H9 (cell line): Measurements from ENCODE around the gene DLL4. TPM values are rescaled to one million over a fixed set of nuclear protein-coding genes. Genes with fewer than 3 reads are reported as not detected.

Experiments used
- DNase-seq: peaks from one replicate; pipeline ENCODE4 v3.0.0-alpha.2; 2017
- H2AFZ ChIP-seq: one replicate; pipeline ENCODE4 v1.6.1; 2013; ENCODE audit warnings: mild to moderate bottlenecking, low read length, control low read depth, moderate library complexity
- H2AK5ac ChIP-seq: 2 replicates; pipeline ENCODE4 v1.6.1; 2013; ENCODE audit warnings: low read length, control low read depth, mixed read lengths; ENCODE audit not compliant: insufficient read length
- H2BK120ac ChIP-seq: one replicate; pipeline ENCODE4 v1.6.1; 2013; ENCODE audit warnings: low read depth, mild to moderate bottlenecking, low read length, control low read depth, inconsistent platforms; ENCODE audit not compliant: poor library complexity, severe bottlenecking
- H2BK12ac ChIP-seq: 2 replicates; pipeline ENCODE4 v1.6.1; 2013; ENCODE audit warnings: low read length, control low read depth, mixed read lengths, low read depth; ENCODE audit not compliant: insufficient read length
- H2BK15ac ChIP-seq: 2 replicates; pipeline ENCODE4 v1.6.1; 2013; ENCODE audit warnings: low read depth, low read length, control low read depth
- H2BK20ac ChIP-seq: one replicate; pipeline ENCODE4 v1.6.1; 2013; ENCODE audit warnings: low read depth, mild to moderate bottlenecking, low read length, control low read depth, inconsistent platforms; ENCODE audit not compliant: poor library complexity, severe bottlenecking
- H2BK5ac ChIP-seq: 2 replicates; pipeline ENCODE4 v1.6.1; 2013; ENCODE audit warnings: low read length, control low read depth, mixed read lengths; ENCODE audit not compliant: insufficient read length
- H3K14ac ChIP-seq: 2 replicates; pipeline ENCODE4 v1.6.1; 2013; ENCODE audit warnings: low read length, control low read depth; ENCODE audit not compliant: insufficient read depth
- H3K18ac ChIP-seq: 2 replicates; pipeline ENCODE4 v1.6.1; 2013; ENCODE audit warnings: low read depth, mild to moderate bottlenecking, mixed read lengths, low read length, control low read depth; ENCODE audit not compliant: insufficient read length
- H3K23ac ChIP-seq: 2 replicates; pipeline ENCODE4 v1.6.1; 2013; ENCODE audit warnings: low read length, control low read depth, mixed read lengths, low read depth; ENCODE audit not compliant: insufficient read length
- H3K23me2 ChIP-seq: 2 replicates; pipeline ENCODE4 v1.6.1; 2013; ENCODE audit warnings: low read depth, mild to moderate bottlenecking, mixed read lengths, low read length, control low read depth; ENCODE audit not compliant: insufficient read length, poor library complexity, severe bottlenecking
- H3K27ac ChIP-seq: 2 replicates; pipeline ENCODE4 v1.5.1; 2013; ENCODE audit warnings: low read length, control low read depth, mixed read lengths, low read depth; ENCODE audit not compliant: insufficient read length
- H3K27me3 ChIP-seq: 2 replicates; pipeline ENCODE4 v1.6.1; 2013; ENCODE audit warnings: low read length, control low read depth, inconsistent platforms; ENCODE audit not compliant: insufficient read depth
- H3K4ac ChIP-seq: 2 replicates; pipeline ENCODE4 v1.6.1; 2013; ENCODE audit warnings: low read depth, mild to moderate bottlenecking, control low read depth, inconsistent platforms, low read length, moderate library complexity
- H3K4me1 ChIP-seq: 2 replicates; pipeline ENCODE4 v1.6.1; 2013; ENCODE audit warnings: low read length, control low read depth, inconsistent platforms; ENCODE audit not compliant: insufficient read depth
- H3K4me2 ChIP-seq: 2 replicates; pipeline ENCODE4 v1.6.1; 2013; ENCODE audit warnings: low read length, control low read depth, mixed read lengths; ENCODE audit not compliant: insufficient read length, insufficient read depth
- H3K56ac ChIP-seq: 2 replicates; pipeline ENCODE4 v1.6.1; 2013; ENCODE audit warnings: low read depth, mild to moderate bottlenecking, mixed read lengths, low read length, control low read depth; ENCODE audit not compliant: insufficient read length
- H3K79me1 ChIP-seq: 2 replicates; pipeline ENCODE4 v1.6.1; 2013; ENCODE audit warnings: low read depth, mild to moderate bottlenecking, moderate library complexity, low read length, control low read depth, inconsistent platforms; ENCODE audit not compliant: insufficient read depth, poor library complexity, severe bottlenecking
- H3K79me2 ChIP-seq: 2 replicates; pipeline ENCODE4 v1.6.1; 2013; ENCODE audit warnings: low read length, control low read depth, inconsistent platforms; ENCODE audit not compliant: insufficient read depth
- H3K9ac ChIP-seq: 2 replicates; pipeline ENCODE4 v1.6.1; 2013; ENCODE audit warnings: low read length, control low read depth, mixed read lengths; ENCODE audit not compliant: insufficient read length; ENCODE audit errors: extremely low read depth
- H3K9me3 ChIP-seq: one replicate; pipeline ENCODE4 v1.6.1; 2013; ENCODE audit warnings: low read depth, low read length, inconsistent platforms; ENCODE audit not compliant: control insufficient read depth
- H3T11ph ChIP-seq: one replicate; pipeline ENCODE4 v1.6.1; 2013; ENCODE audit warnings: mild to moderate bottlenecking, low read length, control low read depth, inconsistent platforms
- H4K20me1 ChIP-seq: one replicate; pipeline ENCODE4 v1.6.1; 2013; ENCODE audit not compliant: control insufficient read depth, insufficient read length, insufficient read depth
- H4K5ac ChIP-seq: 2 replicates; pipeline ENCODE4 v1.6.1; 2013; ENCODE audit warnings: low read depth, mild to moderate bottlenecking, mixed read lengths, low read length, control low read depth; ENCODE audit not compliant: insufficient read length
- H4K8ac ChIP-seq: replicated peaks from 2 replicates; pipeline ENCODE4 v1.6.1; 2013; ENCODE audit warnings: low read length, control low read depth, mixed read lengths, low read depth; ENCODE audit not compliant: insufficient read length
- H4K91ac ChIP-seq: 2 replicates; pipeline ENCODE4 v1.6.1; 2013; ENCODE audit warnings: low read depth, mild to moderate bottlenecking, moderate library complexity, mixed read lengths, low read length, control low read depth; ENCODE audit not compliant: insufficient read length
- H3K27ac Mint-ChIP-seq, 3 experiments: 2 replicates in 2 of 3; 3 replicates in 1 of 3; pipeline ENCODE4 v1.8.0; 2020 to 2021; ENCODE audit warnings: mixed read lengths in 3 of 3, mild to moderate bottlenecking in 1 of 3, moderate library complexity in 1 of 3
- H3K27me3 Mint-ChIP-seq: 2 replicates; pipeline ENCODE4 v1.8.0; 2021; ENCODE audit warnings: low read depth, mild to moderate bottlenecking, moderate library complexity, mixed read lengths
- H3K36me3 Mint-ChIP-seq, 3 experiments: 2 replicates in 2 of 3; 3 replicates in 1 of 3; pipeline ENCODE4 v1.8.0; 2020 to 2021; ENCODE audit warnings: low read depth in 3 of 3, mixed read lengths in 3 of 3; ENCODE audit not compliant: insufficient read depth in 1 of 3
- H3K4me1 Mint-ChIP-seq, 2 experiments: 2 replicates each; pipeline ENCODE4 v1.8.0; 2020; ENCODE audit warnings: mixed read lengths in 2 of 2
- H3K4me3 Mint-ChIP-seq, 2 experiments: 2 replicates in 1 of 2; 3 replicates in 1 of 2; pipeline ENCODE4 v1.8.0; 2020 to 2021; ENCODE audit warnings: mild to moderate bottlenecking in 2 of 2, mixed read lengths in 2 of 2, moderate library complexity in 1 of 2
- H3K9me3 Mint-ChIP-seq, 2 experiments: 2 replicates in 1 of 2; 3 replicates in 1 of 2; pipeline ENCODE4 v1.8.0; 2020; ENCODE audit warnings: mild to moderate bottlenecking in 2 of 2, mixed read lengths in 2 of 2, moderate library complexity in 1 of 2
- CTCF ChIP-seq: fragments of 200-600 bp; sonication (generic); conservative IDR thresholded peaks from 3 replicates; pipeline ENCODE4 v1.8.0; 2021; ENCODE audit warnings: antibody characterized with exemption, mild to moderate bottlenecking
- WGBS: extraction: QIAGEN DNeasy Blood & Tissue Kit; methylation state at CpG from one replicate; pipeline ENCODE4 v1.1.7; 2013; ENCODE audit warnings: missing lambda C conversion rate, low lambda C conversion rate, mixed read lengths; ENCODE audit not compliant: insufficient read length; ENCODE audit errors: extremely low coverage; 5-methylcytosine and 5-hydroxymethylcytosine counted together
- total RNA-seq: library from RNA; stranded (reverse); gene quantifications from 2 replicates; pipeline ENCODE4 v1.2.1, GENCODE V29; 2021

The DLL4 gene
- total RNA-seq, 1 experiment from 2014 or later, result 0.28 TPM

- no peak overlapping the region for H2BK12ac ChIP-seq
- no peak overlapping the region for H3K4ac ChIP-seq
- H4K5ac ChIP-seq, result no peak overlapping the region
- no peak overlapping the region for H3T11ph ChIP-seq
- WGBS, result no CpG with 5 or more reads among the region's 15 CpGs
- H3K27ac ChIP-seq, result no peak overlapping the region
- no peak overlapping the region for H3K23ac ChIP-seq
- no peak overlapping the region for H2BK5ac ChIP-seq
- no peak overlapping the region for H2AK5ac ChIP-seq
- no peak overlapping the region for H4K8ac ChIP-seq
- Mint-ChIP-seq H3K27ac (peak overlapping the region in 1 of 3 experiments; percentile 52; a peak in 1 of 7 replicates), H3K4me1 (peaks cover 21 to 24% of the 10 kb centered on the region in 2 experiments), H3K27me3 (peaks cover 70% of the 10 kb centered on the region), H3K36me3 (no peaks in the 10 kb centered on the region; a peak in 1 of 7 replicates), H3K9me3 (no peaks in the 10 kb centered on the region), H3K4me3 (peak overlapping the region; percentile 56 to 75)
- H3K79me1 ChIP-seq, result no peaks in the 10 kb centered on the region
- no peaks in the 10 kb centered on the region; the same call in 1 of the 2 replicates for H3K27me3 ChIP-seq
- H3K4me1 ChIP-seq, result no peaks in the 10 kb centered on the region
- no peak overlapping the region for H2BK20ac ChIP-seq
- H2AFZ ChIP-seq, result no peak overlapping the region
- DNase-seq, result peak; percentile 21
- peak overlapping the region; percentile 82 for H3K18ac ChIP-seq
- H3K9ac ChIP-seq, result no peak overlapping the region
- no peaks in the 10 kb centered on the region for H4K20me1 ChIP-seq
- no peak overlapping the region for H4K91ac ChIP-seq
- H3K56ac ChIP-seq, result no peak overlapping the region
- no peak for TF ChIP-seq CTCF
- no peak overlapping the region for H2BK15ac ChIP-seq
- H3K14ac ChIP-seq, result no peak overlapping the region; the same call in 1 of the 2 replicates
- no peak overlapping the region for H2BK120ac ChIP-seq
- H3K9me3 ChIP-seq, result no peaks in the 10 kb centered on the region
- no peaks in the 10 kb centered on the region for H3K79me2 ChIP-seq
- H3K23me2 ChIP-seq, result peaks cover 5% of the 10 kb centered on the region
- H3K4me2 ChIP-seq, result peak overlapping the region; percentile 77
Observed at GRCh38 chr15:40942337-40942854, 13.3 kb downstream of the DLL4 start.
